GM19324 (cell line): ENCODE results near the gene CLEC17A.
"Not testable (repeated sequence)": the region's sequence is repeated elsewhere in the genome, so short reads cannot be mapped to it uniquely, and the experiment has no call there.

Experiments used
- ATAC-seq: cut with Tn5 transposase; IDR thresholded peaks from one replicate; pipeline ENCODE4 v1.9.1; 2021; ENCODE audit warnings: mild to moderate bottlenecking, moderate library complexity; ENCODE audit not compliant: unreplicated experiment, low FRiP score

CLEC17A gene

DNA sequence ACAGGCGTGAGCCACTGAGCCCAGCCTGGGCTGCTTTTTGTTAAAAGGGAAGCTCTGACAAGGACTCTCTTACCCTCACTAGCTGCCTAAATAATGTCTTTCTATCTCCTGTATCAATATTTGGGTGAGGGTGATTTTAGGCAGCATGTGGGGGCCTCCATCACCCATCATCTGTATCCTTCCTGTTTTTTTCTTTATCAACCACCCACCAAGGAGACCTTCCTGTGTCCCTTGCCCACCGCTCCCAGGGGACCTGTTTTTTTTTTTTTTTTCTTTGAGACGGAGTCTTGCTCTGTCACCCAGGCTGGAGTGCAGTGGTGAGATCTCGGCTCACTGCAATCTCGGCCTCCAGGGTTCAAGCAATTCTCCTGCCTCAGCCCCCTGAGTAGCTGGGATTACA lies 5.6 kb upstream of the CLEC17A start:
- ATAC-seq: no peak

GRCh38 chr19:14577885-14578427 lies 4.9 kb upstream of the CLEC17A start:
- no peak for ATAC-seq

DNA sequence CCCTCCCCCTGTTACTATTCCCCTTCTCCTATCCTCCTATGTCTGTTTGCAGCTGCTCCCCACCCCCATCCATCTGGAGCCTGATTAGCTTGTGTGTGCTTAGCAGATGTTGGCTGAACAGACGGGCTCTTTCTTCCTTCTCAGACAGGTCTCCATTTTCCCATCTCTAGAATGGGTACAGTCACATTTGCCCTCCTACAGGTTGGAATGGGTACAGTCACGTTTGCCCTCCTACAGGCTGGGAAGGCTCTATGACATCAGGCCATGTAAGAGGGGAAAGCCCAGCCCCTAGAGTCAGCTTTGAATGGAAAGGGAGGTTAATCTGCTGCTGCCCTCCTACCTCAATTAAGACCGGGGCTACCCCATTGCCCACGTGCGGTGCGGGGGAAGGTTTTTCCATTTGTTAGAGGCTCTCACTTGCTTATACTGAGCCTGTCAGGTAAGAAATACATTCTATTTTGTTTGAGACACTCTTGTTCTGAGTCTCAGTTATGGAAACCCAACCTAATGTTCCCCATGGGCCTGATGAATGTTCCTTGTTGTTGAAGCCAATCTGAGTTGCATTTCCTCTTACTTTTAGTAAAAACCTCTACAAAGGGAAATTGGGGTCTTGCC lies 2.2 kb upstream of the CLEC17A start:
- no peak for ATAC-seq

- not testable (repeated sequence) for ATAC-seq
Observed at GRCh38 chr19:14584372-14584771, 1.5 kb downstream of the CLEC17A start.

DNA sequence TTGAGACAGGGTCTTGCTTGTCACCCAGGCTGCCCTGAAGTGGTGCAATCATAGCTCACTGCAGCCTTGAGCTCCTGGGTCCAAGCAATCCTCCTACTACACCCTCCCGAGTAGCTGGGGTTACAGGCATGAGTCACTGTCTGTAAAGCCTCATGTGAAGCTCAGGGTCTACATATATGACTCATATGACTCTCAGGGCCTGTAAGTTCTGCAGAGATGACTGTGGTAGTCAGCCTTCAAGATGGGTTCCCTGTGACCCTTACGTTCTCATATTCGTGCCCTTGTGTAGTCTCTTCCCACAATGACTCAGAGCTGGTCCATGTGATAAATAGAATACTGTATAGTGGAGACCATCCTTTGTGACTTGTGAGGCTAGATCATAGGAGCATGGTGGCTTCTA lies 2.3 kb downstream of the CLEC17A start:
- ATAC-seq: not testable (repeated sequence)

DNA sequence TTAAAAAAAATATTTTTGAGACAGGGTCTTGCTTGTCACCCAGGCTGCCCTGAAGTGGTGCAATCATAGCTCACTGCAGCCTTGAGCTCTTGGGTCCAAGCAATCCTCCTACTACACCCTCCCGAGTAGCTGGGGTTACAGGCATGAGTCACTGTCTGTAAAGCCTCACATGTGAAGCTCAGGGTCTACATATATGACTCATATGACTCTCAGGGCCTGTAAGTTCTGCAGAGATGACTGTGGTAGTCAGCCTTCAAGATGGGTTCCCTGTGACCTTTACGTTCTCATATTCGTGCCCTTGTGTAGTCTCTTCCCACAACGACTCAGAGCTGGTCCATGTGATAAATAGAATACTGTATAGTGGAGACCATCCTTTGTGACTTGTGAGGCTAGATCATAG lies 6.5 kb downstream of the CLEC17A start:
- not testable (repeated sequence) for ATAC-seq

- ATAC-seq: no peak
Observed at GRCh38 chr19:14595558-14595957, 12.7 kb downstream of the CLEC17A start.

DNA sequence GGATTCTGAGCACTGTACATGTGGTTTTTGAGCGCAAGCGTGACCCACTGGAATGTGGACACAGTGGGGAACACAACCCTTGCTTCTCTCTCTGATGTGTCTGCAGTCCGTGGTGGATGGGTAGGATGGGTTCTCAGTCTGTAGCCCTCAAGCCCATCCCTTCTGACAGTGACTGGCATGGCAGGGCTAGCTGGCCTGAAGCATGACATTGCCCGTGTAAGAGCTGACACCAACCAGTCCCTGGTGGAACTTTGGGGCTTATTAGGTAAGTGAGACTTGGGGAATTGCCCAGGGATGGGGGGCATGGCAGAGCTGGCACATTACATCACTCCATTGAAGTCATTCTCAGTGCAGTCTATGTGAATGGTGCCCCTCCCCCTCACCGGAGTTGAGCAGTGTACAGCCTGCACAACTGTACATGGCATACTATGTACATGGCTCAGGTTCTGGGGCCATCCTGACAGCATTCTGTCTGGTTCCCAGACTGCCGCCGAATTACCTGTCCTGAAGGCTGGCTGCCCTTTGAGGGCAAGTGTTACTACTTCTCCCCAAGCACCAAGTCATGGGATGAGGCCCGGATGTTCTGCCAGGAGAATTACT lies 16.8 kb downstream of the CLEC17A start:
- no peak for ATAC-seq

GRCh38 chr19:14603990-14604387 lies 21.1 kb downstream of the CLEC17A start:
- ATAC-seq: peak; percentile 75

- ATAC-seq: no peak
Observed at GRCh38 chr19:14606627-14607026, 23.7 kb downstream of the CLEC17A start.

DNA sequence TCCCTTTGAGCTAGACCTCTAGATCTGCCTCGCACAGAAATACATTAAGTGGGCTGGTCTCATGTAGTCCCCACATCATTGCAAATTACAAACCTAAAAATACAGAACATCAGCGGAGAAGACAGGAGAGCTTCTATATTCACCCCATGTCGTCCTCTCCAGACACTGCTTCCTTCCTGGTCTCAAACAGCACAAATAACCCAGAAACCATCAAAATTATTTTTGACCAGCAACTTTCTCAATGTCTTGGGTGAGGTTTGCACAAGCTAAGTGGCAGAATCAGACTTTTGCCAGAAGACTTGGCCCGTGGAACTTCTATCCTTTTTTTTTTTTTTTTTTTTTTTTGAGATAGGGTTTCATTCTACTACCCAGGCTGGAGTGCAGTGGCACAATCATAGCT lies 28.2 kb downstream of the CLEC17A start:
- no peak for ATAC-seq

- not testable (repeated sequence) for ATAC-seq
Observed at GRCh38 chr19:14612242-14612641, 29.4 kb downstream of the CLEC17A start.

DNA sequence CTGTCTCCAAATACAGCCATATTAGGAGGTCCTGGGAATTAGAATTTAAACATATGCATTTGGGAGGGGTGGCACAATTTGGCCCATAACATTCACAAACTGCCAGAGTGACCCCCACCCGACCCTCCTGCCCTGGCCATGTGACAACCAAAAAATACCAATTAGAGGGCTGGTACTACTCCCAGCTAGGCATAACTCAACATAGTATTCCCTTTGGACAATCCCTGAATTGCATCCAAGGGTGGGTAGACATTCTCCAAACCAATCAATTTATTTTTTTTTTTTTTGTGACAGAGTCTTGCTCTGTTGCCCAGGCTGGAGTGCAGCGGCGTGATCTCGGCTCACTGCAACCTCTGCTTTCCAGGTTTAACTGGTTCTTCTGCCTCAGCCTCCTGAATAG lies 29.8 kb downstream of the CLEC17A start:
- ATAC-seq: no peak

DNA sequence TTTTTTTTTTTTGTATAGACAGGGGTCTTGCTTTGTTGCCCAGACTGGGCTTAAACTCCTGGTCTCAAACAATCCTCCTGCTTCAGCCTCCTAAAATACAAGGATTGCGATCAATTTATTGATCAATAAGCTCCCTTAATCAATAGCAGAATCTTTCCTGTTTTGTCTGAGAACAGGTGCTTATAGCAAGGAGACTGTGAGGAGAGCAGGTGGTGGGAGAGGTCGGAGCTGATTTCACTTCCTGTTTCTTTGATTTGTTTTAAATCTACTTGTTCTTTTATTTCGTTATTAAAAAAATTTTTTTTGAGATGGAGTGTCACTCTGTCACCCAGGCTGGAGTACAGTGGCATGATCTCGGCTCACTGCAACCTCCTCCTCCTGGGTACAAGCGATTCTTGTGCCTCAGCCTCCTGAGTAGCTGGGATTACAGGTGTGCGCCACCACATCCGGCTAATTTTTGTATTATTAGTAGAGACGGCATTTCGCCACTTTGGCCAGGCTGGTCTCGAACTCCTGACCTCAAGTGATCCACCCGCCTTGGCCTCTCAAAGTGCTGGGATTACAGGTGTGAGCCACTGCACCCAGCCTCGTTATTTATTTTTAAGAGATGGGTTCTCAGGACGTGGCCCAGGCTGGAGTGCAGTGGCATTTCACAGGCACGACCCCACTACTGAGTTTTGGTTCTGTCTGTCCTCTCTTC lies 30.7 kb downstream of the CLEC17A start:
- ATAC-seq: not testable (repeated sequence)

DNA sequence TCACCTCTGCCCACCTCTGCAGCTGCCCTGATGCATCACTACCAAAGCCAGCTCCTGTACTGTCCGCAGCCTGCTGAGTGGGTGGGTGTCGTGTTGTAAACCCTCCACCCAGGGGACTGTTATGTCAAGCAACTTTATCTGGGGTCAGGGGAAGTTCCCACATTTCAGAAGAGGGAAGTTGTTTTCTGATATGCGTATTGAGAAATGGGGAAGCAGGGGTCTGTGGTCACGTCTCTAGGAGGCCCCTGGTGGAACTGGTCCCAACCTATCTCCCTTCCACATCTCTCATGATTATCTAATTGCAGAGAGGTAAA lies 31.2 kb downstream of the CLEC17A start:
- no peak for ATAC-seq

GRCh38 chr19:14615623-14616022 lies 32.7 kb downstream of the CLEC17A start:
- ATAC-seq: no peak

DNA sequence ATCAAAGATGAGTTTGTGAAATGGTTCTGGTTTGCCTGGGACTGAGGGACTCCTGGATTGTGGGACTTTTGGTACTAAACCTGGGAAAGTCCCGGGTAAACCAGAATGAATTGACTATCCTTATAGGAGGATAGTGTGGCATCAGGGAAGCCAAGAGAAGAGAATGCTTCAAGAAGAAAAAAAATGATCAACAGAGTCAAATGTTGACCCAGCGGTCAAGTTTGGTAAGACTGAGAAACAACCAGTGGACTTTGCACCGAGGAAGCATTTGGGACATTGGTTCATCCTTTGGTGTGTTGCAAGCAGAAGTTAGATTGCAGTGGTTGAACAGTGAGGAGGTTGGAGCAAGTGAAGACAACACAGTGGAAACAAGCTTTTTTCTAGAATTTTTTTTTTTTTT lies 33.5 kb downstream of the CLEC17A start:
- ATAC-seq: no peak

DNA sequence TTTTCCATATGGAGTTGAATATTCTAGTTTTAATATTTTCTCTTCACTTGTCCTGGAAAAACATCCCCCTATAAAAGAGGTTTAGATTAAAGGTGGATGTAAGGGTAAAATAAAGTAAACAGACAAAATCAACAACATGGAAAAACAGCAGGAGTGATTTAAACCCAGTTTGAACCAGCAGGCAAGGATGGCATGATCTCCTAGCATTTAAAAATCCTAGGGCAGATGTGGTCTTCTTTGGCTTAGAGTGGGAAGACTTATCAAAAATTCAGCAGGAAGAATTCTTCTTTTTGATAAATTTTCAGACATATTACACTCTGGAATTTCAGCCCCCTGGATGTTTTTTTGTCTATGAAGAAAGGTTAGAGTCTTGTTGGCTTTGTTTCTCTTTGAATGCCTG lies 36.5 kb downstream of the CLEC17A start:
- no peak for ATAC-seq

GRCh38 chr19:14624491-14624890 lies 41.6 kb downstream of the CLEC17A start:
- not testable (repeated sequence) for ATAC-seq

GRCh38 chr19:14629557-14629956 lies 46.7 kb downstream of the CLEC17A start:
- no peak for ATAC-seq

DNA sequence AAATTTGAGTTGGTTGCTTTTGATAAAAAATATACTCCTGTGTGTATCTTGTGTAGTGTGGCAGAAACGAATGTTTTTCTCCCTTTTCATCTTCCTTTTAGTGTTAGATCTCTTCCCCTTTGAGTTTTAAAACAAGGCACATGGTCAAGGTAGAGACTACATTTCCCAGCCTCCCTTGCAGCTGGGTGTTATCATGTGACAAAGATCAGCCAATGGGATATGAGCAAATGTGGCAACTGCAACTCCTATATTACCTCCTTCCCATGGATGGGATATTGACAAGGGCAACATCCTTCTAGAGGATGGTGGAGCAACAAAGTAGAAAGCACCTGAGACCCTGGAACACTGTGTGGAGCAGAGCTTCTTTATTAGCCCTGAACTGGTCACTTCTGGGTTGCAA lies 49.4 kb downstream of the CLEC17A start:
- ATAC-seq: no peak
